HEK293 (cell line): Measurements from ENCODE around the gene FNIP1.

Source experiments
- KLF16 ChIP-seq: fragments of 450-650 bp; formaldehyde crosslinking; IDR thresholded peaks from 2 replicates; pipeline ENCODE4 v1.5.1; 2017; ENCODE audit warnings: missing biosample characterization, missing genetic modification characterization
- YY2 ChIP-seq: fragments of 450-650 bp; formaldehyde crosslinking; IDR thresholded peaks from 2 replicates; pipeline ENCODE4 v1.5.1; 2016; ENCODE audit warnings: missing biosample characterization, missing genetic modification characterization
- ZBTB1 ChIP-seq: fragments of 450-650 bp; formaldehyde crosslinking; IDR thresholded peaks from 2 replicates; pipeline ENCODE4 v1.5.1; 2016; ENCODE audit warnings: missing biosample characterization, missing genetic modification characterization
- ZBTB7A ChIP-seq: fragments of 450-650 bp; formaldehyde crosslinking; IDR thresholded peaks from 2 replicates; pipeline ENCODE4 v1.5.1; 2016; ENCODE audit warnings: low read depth, missing biosample characterization, missing genetic modification characterization
- ZNF280D ChIP-seq: fragments of 450-650 bp; formaldehyde crosslinking; IDR thresholded peaks from 2 replicates; pipeline ENCODE4 v1.5.1; 2016; ENCODE audit warnings: missing biosample characterization, missing genetic modification characterization
- ZNF610 ChIP-seq: fragments of 450-650 bp; formaldehyde crosslinking; IDR thresholded peaks from 2 replicates; pipeline ENCODE4 v1.5.1; 2016; ENCODE audit warnings: missing biosample characterization, missing genetic modification characterization, borderline replicate concordance

GRCh38 chr5:131760793-131761192 is 36.0 kb downstream of the FNIP1 start:
- TF ChIP-seq KLF16 (no peak), ZBTB1 (tag by site-specific recombination) (no peak), YY2 (tag by site-specific recombination) (no peak), ZBTB7A (tag by site-specific recombination) (no peak), ZNF610 (tag by site-specific recombination) (no peak), ZNF280D (no peak)
